GM18520 (cell line): Measurements from ENCODE around the gene RIPPLY2.
A peak's percentile ranks its signal among the peaks of the same experiment; 100 is the strongest.
"Not testable (repeated sequence)": the region's sequence is repeated elsewhere in the genome, so short reads cannot be mapped to it uniquely, and the experiment has no call there.

Experiments
- ATAC-seq: cut with Tn5 transposase; IDR thresholded peaks from one replicate; pipeline ENCODE4 v1.9.1; 2021; ENCODE audit not compliant: unreplicated experiment

The RIPPLY2 gene

DNA sequence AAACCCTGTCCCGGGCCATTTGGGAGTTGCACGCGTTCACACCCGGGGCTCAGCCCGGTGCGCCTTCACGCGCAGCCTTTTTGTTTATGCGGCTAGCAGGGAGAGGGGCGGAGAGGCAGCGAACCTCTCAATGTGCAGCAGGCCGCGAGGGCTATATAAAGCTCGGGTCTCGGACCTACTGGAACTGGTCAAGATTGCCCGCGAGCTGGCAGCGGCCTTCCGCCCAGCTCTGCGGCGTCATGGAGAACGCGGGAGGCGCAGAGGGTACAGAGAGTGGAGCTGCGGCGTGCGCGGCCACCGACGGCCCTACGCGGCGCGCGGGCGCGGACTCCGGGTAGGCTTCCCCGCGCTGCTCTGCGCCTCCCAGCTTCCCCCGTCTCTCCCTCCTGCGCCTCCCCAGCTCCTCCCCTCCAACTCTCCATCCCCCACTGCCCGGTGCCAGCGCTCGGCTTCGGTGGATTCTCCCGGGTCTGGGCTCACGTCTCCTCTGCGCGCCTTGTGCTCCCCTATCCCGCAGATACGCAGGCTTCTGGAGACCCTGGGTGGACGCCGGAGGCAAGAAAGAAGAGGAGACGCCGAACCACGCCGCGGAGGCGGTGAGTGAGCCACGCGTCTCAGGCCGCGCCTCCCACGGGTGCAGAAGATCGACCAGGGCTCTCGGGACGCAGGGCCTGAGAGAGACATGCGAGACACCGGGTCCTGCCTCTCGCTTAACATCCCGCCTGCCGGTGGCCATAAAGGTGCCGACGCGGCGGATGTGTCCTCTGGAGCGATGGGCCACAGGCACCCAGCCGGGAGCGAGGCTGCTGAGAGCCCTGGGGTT lies at the start of gene RIPPLY2:
RIPPLY2 (plus strand) TSS at position 183 of the 823 bp plus-strand sequence; CDS start at position 240, 57 bp downstream.
- ATAC-seq, result no peak

GRCh38 chr6:83803492-83803891 lies 49.7 kb upstream of the RIPPLY2 start:
- not testable (repeated sequence) for ATAC-seq

- no peak for ATAC-seq
Observed at GRCh38 chr6:83804886-83805285, 48.3 kb upstream of the RIPPLY2 start.

- no peak for ATAC-seq
Observed at GRCh38 chr6:83808005-83808404, 45.2 kb upstream of the RIPPLY2 start.

GRCh38 chr6:83808926-83809325 lies 44.2 kb upstream of the RIPPLY2 start:
- no peak for ATAC-seq

- ATAC-seq, result no peak
Observed at GRCh38 chr6:83812595-83812994, 40.6 kb upstream of the RIPPLY2 start.

GRCh38 chr6:83815631-83816272 lies 37.4 kb upstream of the RIPPLY2 start:
- ATAC-seq, result no peak

DNA sequence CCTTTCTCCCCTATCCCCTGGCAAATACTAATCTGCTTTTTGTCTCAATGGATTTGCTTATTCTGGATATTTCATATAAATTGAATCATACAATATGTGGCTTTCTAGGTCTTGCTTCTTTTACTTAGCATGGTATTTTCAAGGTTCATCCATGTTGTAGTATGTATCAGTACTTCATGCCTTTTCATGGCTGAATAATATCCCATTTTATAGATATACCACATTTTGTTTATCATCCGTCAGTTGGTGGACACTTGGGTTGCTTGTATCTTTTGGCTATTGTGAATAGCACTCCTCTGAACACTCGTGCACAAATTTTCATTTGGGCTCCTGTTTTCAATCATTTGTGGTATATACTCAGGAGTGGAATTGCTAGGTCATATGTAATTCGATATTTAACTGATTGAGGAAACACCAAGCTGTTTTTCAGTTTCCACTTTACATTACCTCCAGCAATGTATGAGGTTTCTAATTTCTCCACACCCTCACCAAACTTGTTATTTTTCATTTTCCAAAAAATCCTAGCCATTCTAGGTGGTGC lies 30.5 kb upstream of the RIPPLY2 start:
- no peak for ATAC-seq

DNA sequence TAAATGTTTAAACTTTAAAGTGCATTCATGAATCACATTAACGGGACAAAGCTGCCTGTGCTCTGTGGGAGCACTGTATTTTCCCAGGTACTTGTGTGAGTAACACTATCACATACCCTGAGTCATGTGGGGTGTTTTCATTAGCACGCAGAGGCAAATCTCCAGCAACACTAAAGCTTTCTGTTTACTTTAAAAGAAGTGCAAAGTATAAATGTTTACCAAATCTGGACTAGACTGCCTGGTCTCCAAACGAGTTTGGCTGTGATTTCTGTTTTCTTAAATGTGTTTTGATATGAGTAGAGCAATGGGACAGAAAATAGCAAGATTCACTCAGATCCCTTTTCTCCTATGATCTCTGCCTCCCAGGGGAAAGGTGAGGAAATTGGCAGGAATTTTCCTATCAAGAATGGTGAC lies 28.8 kb upstream of the RIPPLY2 start:
- no peak for ATAC-seq

DNA sequence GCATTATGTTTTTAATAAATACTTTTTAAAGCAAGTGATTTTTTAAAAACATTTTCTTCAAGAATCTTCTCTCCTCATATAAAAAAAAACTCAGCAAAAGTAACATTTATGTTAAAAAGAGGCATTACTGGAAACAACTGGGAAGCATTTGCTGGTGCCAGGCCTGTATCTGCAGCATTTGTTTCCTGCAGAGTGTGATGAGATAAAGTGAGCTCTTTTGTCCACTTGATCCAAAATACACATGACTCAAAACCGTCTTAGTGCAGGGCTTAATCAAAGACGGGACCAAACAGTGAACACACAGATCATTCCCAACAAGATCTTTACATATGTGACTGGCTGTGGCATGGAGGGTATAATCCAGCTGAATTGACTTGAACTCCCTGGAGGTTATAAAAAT lies 28.3 kb upstream of the RIPPLY2 start:
- no peak for ATAC-seq

DNA sequence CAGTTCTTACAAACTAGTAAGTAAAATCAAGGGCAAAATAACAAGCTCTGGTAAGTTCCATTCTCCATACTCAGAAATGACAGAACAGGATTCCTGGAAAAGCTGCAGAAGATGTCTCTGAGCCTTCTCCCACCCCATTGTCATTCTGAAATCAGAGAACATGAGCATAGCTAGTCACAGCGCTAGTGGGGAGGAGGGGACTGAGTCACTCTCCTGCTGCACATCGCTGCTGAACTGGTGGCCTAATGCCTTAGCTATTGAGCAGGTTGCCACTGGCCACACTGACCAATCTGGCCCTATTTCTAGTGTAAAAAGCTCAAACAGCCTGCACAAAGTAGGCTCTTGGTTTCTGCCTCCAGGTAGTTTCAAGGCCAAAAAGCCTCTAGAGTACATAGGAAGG lies 26.1 kb upstream of the RIPPLY2 start:
- no peak for ATAC-seq

GRCh38 chr6:83838727-83839126 lies 14.4 kb upstream of the RIPPLY2 start:
- no peak for ATAC-seq

GRCh38 chr6:83844170-83844569 lies 9.0 kb upstream of the RIPPLY2 start:
- no peak for ATAC-seq

DNA sequence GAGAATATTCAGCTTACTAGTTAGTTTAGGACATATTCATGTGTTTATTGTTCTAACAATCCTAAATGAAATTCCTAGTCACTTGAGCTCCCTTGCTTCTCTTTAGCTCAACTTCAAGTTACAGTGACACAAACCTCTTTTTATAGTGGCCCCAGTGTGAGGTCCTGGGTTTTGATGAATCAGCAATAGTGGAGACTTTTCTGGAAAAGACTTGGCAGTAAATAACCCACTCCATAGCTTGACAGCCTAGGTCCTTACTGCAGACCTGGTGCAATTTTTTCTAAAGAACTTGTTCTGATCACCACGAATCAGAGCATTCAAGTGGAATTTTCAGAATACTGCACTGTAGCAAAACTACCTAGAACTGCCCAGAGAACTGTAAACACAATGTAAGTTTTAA lies 6.9 kb upstream of the RIPPLY2 start:
- ATAC-seq, result no peak

DNA sequence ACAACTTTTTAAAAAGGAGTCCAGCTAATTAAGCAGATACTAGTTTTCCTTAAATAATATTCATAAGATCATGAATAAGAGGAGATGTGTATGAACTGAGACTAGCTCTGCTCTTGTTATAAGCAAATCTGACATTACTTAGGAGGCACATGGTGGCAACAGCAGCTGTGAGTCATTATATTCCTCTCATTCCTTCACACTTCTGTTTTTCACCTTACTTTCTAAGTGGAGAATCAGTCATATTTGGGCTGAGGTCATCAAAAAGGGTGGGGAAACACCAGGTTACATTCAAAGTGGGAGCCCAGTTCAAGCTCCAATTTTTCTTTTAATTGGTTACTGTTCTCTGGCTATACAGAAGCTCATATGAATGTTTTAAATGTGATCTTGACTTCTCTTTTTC lies 6.0 kb upstream of the RIPPLY2 start:
- ATAC-seq, result peak; percentile 74

GRCh38 chr6:83849127-83849526 lies 4.0 kb upstream of the RIPPLY2 start:
- ATAC-seq, result no peak

- ATAC-seq, result no peak
Observed at GRCh38 chr6:83849610-83850009, 3.5 kb upstream of the RIPPLY2 start.

DNA sequence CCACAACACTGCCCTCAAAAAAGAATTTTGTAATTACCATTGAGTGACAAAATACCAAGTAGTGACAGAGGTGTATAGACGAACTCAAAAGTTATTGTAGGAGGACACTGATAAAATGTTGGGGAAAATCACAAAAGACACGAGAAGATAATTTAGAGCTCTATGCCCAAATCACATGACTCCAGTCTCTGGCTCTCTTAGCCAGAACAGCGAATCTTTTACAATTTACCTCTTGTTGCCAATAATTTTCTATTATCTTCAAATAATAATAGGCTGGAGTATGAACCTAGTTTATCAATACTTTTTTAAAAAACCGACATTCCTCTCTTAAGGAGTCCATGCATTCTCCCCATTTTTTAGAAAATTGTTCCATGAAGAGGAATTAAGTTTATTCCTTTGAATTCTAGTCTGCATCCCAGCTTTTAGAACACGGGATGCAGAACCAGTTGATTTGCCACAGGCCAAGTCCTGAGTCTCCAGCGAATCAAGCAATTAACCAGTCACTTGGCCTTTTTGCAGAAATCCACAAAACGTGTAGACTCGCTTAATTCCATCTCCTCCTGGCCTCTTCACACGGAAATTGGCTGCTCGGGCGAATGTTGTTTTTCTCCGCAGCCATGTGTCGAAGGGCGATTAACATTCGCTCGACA lies 507 bp upstream of the RIPPLY2 start:
- no peak for ATAC-seq

GRCh38 chr6:83854001-83854501 lies 891 bp downstream of the RIPPLY2 start:
- ATAC-seq, result no peak

- ATAC-seq, result no peak
Observed at GRCh38 chr6:83854766-83855165, 1.6 kb downstream of the RIPPLY2 start.
